Neural progenitor cell (in vitro differentiated cells): ENCODE results near the gene SDK1. TPM values are rescaled to one million over a fixed set of nuclear protein-coding genes. Genes with fewer than 3 reads are reported as not detected.

ENCODE experiments used
- DNase-seq: peaks from one replicate; pipeline ENCODE4 v3.0.0-alpha.2; 2016; ENCODE audit warnings: low spot score
- H2AFZ ChIP-seq: fragments of 200-600 bp; sonication (generic); replicated peaks from 2 replicates; pipeline ENCODE4 v1.6.1; 2016; ENCODE audit warnings: antibody characterized with exemption
- H3F3A ChIP-seq: fragments of 200-600 bp; sonication (generic); 2 replicates; pipeline ENCODE4 v1.6.1; 2016; ENCODE audit warnings: antibody characterized with exemption, low read depth
- H3K27ac ChIP-seq: fragments of 200-600 bp; sonication (generic); 2 replicates; pipeline ENCODE4 v1.5.1; 2016; ENCODE audit warnings: mild to moderate bottlenecking
- H3K27me3 ChIP-seq: fragments of 200-600 bp; sonication (generic); 2 replicates; pipeline ENCODE4 v1.6.1; 2016; ENCODE audit warnings: mild to moderate bottlenecking, moderate library complexity
- H3K36me3 ChIP-seq: fragments of 200-600 bp; sonication (generic); 2 replicates; pipeline ENCODE4 v1.5.1; 2016
- H3K4me1 ChIP-seq: fragments of 200-600 bp; sonication (generic); 2 replicates; pipeline ENCODE4 v1.6.1; 2016; ENCODE audit warnings: mixed run types
- H3K4me2 ChIP-seq: fragments of 200-600 bp; sonication (generic); 2 replicates; pipeline ENCODE4 v1.6.1; 2016
- H3K4me3 ChIP-seq: fragments of 200-600 bp; sonication (generic); 2 replicates; pipeline ENCODE4 v1.5.1; 2016
- H3K79me2 ChIP-seq: fragments of 200-600 bp; sonication (generic); 2 replicates; pipeline ENCODE4 v1.6.1; 2016; ENCODE audit warnings: low read depth
- H3K9ac ChIP-seq: fragments of 200-600 bp; sonication (generic); 2 replicates; pipeline ENCODE4 v1.6.1; 2016
- H3K9me3 ChIP-seq: fragments of 200-600 bp; sonication (generic); 2 replicates; pipeline ENCODE4 v1.5.1; 2016; ENCODE audit warnings: low read depth
- H4K20me1 ChIP-seq: fragments of 200-600 bp; sonication (generic); 2 replicates; pipeline ENCODE4 v1.6.1; 2016; ENCODE audit warnings: low read depth
- H3K27ac Mint-ChIP-seq: 3 replicates; pipeline ENCODE4 v1.8.0; 2021; ENCODE audit warnings: mixed read lengths
- H3K27me3 Mint-ChIP-seq: 2 replicates; pipeline ENCODE4 v1.8.0; 2022; ENCODE audit warnings: low read depth, mild to moderate bottlenecking, inconsistent platforms, moderate library complexity, mixed read lengths; ENCODE audit not compliant: insufficient read depth
- H3K36me3 Mint-ChIP-seq: 3 replicates; pipeline ENCODE4 v1.8.0; 2021; ENCODE audit warnings: mixed read lengths
- H3K4me1 Mint-ChIP-seq: 3 replicates; pipeline ENCODE4 v1.8.0; 2021; ENCODE audit warnings: mixed read lengths
- H3K4me3 Mint-ChIP-seq: 3 replicates; pipeline ENCODE4 v1.8.0; 2021; ENCODE audit warnings: mild to moderate bottlenecking, moderate library complexity, mixed read lengths
- H3K9me3 Mint-ChIP-seq: 3 replicates; pipeline ENCODE4 v1.8.0; 2020; ENCODE audit warnings: mixed read lengths
- CTCF ChIP-seq: fragments of 200-600 bp; sonication (generic); IDR thresholded peaks from 2 replicates; pipeline ENCODE4 v1.5.1; 2017; ENCODE audit warnings: antibody characterized with exemption, mild to moderate bottlenecking
- EZH2 ChIP-seq: fragments of 200-600 bp; sonication (generic); IDR thresholded peaks from 2 replicates; pipeline ENCODE4 v1.6.1; 2017; ENCODE audit warnings: antibody characterized with exemption, mild to moderate bottlenecking, moderate library complexity
- EZH2phosphoT487 ChIP-seq: fragments of 200-600 bp; sonication (generic); IDR thresholded peaks from 2 replicates; pipeline ENCODE4 v1.6.1; 2017; ENCODE audit warnings: antibody characterized with exemption
- total RNA-seq: library from RNA; depleted of rRNA; stranded (reverse); fragments of >200 nt; gene quantifications from 2 replicates; pipeline ENCODE4 v1.2.3, GENCODE V29; 2015; ENCODE audit warnings: low replicate concordance

Gene SDK1
- total RNA-seq, 1 donor from 2014 or later: 4.9 TPM

- Histone ChIP-seq H3K79me2 (no peaks in the 10 kb centered on the region), H4K20me1 (no peaks in the 10 kb centered on the region), H3K9me3 (no peaks in the 10 kb centered on the region), H3K4me1 (no peaks in the 10 kb centered on the region), H3K27ac (no peak overlapping the region), H3K27me3 (no peaks in the 10 kb centered on the region), H3F3A (no peaks in the 10 kb centered on the region), H3K36me3 (no peaks in the 10 kb centered on the region), H3K4me3 (no peak overlapping the region), H3K9ac (no peak overlapping the region), H2AFZ (no peak overlapping the region), H3K4me2 (no peak overlapping the region)
- Mint-ChIP-seq H3K36me3 (peaks cover 2% of the 10 kb centered on the region), H3K4me3 (no peak overlapping the region), H3K27me3 (peaks cover 5% of the 10 kb centered on the region), H3K27ac (no peak overlapping the region), H3K9me3 (peaks cover 2% of the 10 kb centered on the region), H3K4me1 (no peaks in the 10 kb centered on the region)
- TF ChIP-seq EZH2phosphoT487: no peak
- no peak for TF ChIP-seq CTCF
- no peak for TF ChIP-seq EZH2
- DNase-seq: no peak
Measured at GRCh38 chr7:3888096-3888495, 587.0 kb downstream of the SDK1 start.

- no peak overlapping the region for H3K4me3 ChIP-seq
- H3K27ac Mint-ChIP-seq: no peak overlapping the region
- H2AFZ ChIP-seq: no peak overlapping the region
- H3K4me1 Mint-ChIP-seq: peaks cover 10% of the 10 kb centered on the region
- H3K4me3 Mint-ChIP-seq: no peak overlapping the region
- no peaks in the 10 kb centered on the region for H3K36me3 ChIP-seq
- no peaks in the 10 kb centered on the region for H3F3A ChIP-seq
- H3K9me3 ChIP-seq: no peaks in the 10 kb centered on the region
- H3K27me3 ChIP-seq: no peaks in the 10 kb centered on the region
- peaks cover 2% of the 10 kb centered on the region for H3K9me3 Mint-ChIP-seq
- H4K20me1 ChIP-seq: no peaks in the 10 kb centered on the region
- TF ChIP-seq EZH2phosphoT487 (no peak), CTCF (no peak), EZH2 (no peak)
- peaks cover 5% of the 10 kb centered on the region for H3K27me3 Mint-ChIP-seq
- H3K79me2 ChIP-seq: no peaks in the 10 kb centered on the region
- no peak overlapping the region for H3K27ac ChIP-seq
- peaks cover 5% of the 10 kb centered on the region for H3K36me3 Mint-ChIP-seq
- H3K4me1 ChIP-seq: peaks cover 6% of the 10 kb centered on the region
- no peak overlapping the region for H3K4me2 ChIP-seq
- H3K9ac ChIP-seq: no peak overlapping the region
- no peak for DNase-seq
Measured at GRCh38 chr7:3892157-3892556, 591.1 kb downstream of the SDK1 start.

GRCh38 chr7:3892686-3893085 lies 591.6 kb downstream of the SDK1 start:
- H3K36me3 ChIP-seq: no peaks in the 10 kb centered on the region
- H3K79me2 ChIP-seq: no peaks in the 10 kb centered on the region
- H2AFZ ChIP-seq: no peak overlapping the region
- H3K9me3 Mint-ChIP-seq: peaks cover 2% of the 10 kb centered on the region
- no peak overlapping the region for H3K27ac Mint-ChIP-seq
- no peak for TF ChIP-seq EZH2phosphoT487
- TF ChIP-seq EZH2: no peak
- no peak for TF ChIP-seq CTCF
- no peak overlapping the region for H3K4me3 Mint-ChIP-seq
- peaks cover 5% of the 10 kb centered on the region for H3K27me3 Mint-ChIP-seq
- H3K4me1 ChIP-seq: peaks cover 6% of the 10 kb centered on the region
- no peak for DNase-seq
- H3K9me3 ChIP-seq: no peaks in the 10 kb centered on the region
- H3K9ac ChIP-seq: no peak overlapping the region
- H3K27ac ChIP-seq: no peak overlapping the region
- peaks cover 5% of the 10 kb centered on the region for H3K36me3 Mint-ChIP-seq
- peaks cover 12% of the 10 kb centered on the region for H3K4me1 Mint-ChIP-seq
- H3F3A ChIP-seq: no peaks in the 10 kb centered on the region
- no peak overlapping the region for H3K4me3 ChIP-seq
- no peaks in the 10 kb centered on the region for H4K20me1 ChIP-seq
- H3K4me2 ChIP-seq: no peak overlapping the region
- no peaks in the 10 kb centered on the region for H3K27me3 ChIP-seq
